ENCODE measurements around the gene ETNK2. TPM values are rescaled to one million over a fixed set of nuclear protein-coding genes. Genes with fewer than 3 reads are reported as not detected.

Gene ETNK2
- total and polyA plus RNA-seq, 3 experiments from 2014 or later: 0.91 to 6.1 (median 1.1) TPM

- ChIA-PET CTCF (no interaction called here), POLR2A (no interaction called here)
- peaks cover 9% of the 10 kb centered on the region for H3K4me1 ChIP-seq (ENCODE audit: insufficient read depth, low read length)
- peaks cover 0 to 4% of the 10 kb centered on the region in 2 donors for H3K27me3 Mint-ChIP-seq
- no peak overlapping the region for H3K4me3 ChIP-seq (ENCODE audit: low read length)
- H3K36me3 ChIP-seq (ENCODE audit: insufficient read depth, low read length): no peaks in the 10 kb centered on the region
- peak overlapping the region in 4 of 8 donors; percentile 4 to 52 (median 16) for H3K27ac Mint-ChIP-seq
- no peaks in the 10 kb centered on the region for H3K9me3 ChIP-seq (ENCODE audit: low read length)
- H3K4me3 Mint-ChIP-seq: peak overlapping the region in 3 of 7 donors; percentile 43 to 58 (median 50)
- no peaks in the 10 kb centered on the region for H3K9me3 Mint-ChIP-seq
- H3K4me1 Mint-ChIP-seq: peaks cover 5 to 14% (median 8%) of the 10 kb centered on the region in 3 donors
- peaks cover 1% of the 10 kb centered on the region for H3K27me3 ChIP-seq (ENCODE audit: insufficient read depth, low read length, poor library complexity, severe bottlenecking)
- DNase-seq: peak in 1 of 5 donors; percentile 18
- H3K36me3 Mint-ChIP-seq: no peaks in the 10 kb centered on the region
- H3K27ac ChIP-seq (ENCODE audit: low read depth, low read length): no peak overlapping the region
Measured at GRCh38 chr1:204149107-204149506, 2.7 kb downstream of the ETNK2 start.

DNA sequence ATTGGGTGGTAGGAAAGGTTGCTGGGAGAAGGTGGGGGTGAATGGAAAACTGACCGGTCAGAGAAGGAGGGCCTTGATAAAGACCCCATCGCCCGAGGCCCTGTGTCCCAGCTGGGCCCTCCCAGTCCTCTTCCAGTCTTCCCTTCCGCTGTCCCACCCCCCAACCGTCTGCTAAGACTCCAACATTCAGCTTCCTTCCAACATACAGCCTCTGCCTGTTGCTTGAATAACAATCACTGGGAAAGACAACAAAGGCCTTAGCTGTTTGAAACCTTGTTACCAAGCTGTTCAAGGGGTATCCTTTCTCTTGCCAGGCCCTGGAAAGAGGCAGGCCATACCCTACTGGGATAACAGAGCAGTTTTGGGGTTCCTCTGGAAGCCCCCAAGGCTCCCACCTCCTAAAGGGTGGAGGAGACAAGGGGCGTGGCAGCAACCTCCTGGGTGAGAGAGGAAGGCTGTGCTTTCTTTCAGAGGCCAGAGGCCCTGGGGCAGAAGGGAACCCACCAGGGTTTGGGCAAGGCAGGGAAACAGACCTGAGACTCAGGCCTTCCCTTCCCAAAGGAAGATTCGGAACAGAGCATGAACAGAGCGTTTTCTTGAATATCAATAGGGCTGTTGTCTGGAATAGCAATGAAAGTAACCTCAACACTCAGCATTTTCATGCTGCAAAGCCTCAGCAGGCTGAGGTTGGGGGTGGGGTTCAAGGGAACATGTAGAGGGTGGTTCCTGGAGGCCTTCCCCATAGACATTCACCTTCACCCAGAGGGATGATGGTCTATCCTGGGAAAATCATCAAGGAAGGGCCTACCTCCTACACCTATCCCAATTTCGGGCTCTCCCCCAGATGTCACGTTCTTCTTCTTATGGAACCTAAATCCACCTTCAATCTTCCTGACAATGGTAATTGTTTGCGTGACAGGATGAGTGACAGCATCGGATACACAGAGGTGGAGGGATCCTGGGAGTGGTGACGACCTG, 4.1 kb downstream of the ETNK2 start:
- no peaks in the 10 kb centered on the region for H3K9me3 Mint-ChIP-seq
- H3K27ac Mint-ChIP-seq: no peak overlapping the region
- H3K4me3 ChIP-seq (ENCODE audit: low read length): no peak overlapping the region
- H3K4me1 Mint-ChIP-seq: peaks cover 5 to 11% (median 6%) of the 10 kb centered on the region in 3 donors
- H3K4me1 ChIP-seq (ENCODE audit: insufficient read depth, low read length): peaks cover 9% of the 10 kb centered on the region
- H3K27ac ChIP-seq (ENCODE audit: low read depth, low read length): no peak overlapping the region
- H3K36me3 Mint-ChIP-seq: no peaks in the 10 kb centered on the region
- H3K27me3 ChIP-seq (ENCODE audit: insufficient read depth, low read length, poor library complexity, severe bottlenecking): no peaks in the 10 kb centered on the region
- DNase-seq: peak in 1 of 5 donors; percentile 23
- ChIA-PET CTCF (no interaction called here), POLR2A (no interaction called here)
- H3K27me3 Mint-ChIP-seq: peaks cover 0 to 4% of the 10 kb centered on the region in 2 donors
- H3K36me3 ChIP-seq (ENCODE audit: insufficient read depth, low read length): no peaks in the 10 kb centered on the region
- H3K4me3 Mint-ChIP-seq: peak overlapping the region in 1 of 7 donors; percentile 68
- H3K9me3 ChIP-seq (ENCODE audit: low read length): no peaks in the 10 kb centered on the region

- Histone ChIP-seq H3K27me3 (ENCODE audit: insufficient read depth, low read length, poor library complexity, severe bottlenecking) (no peaks in the 10 kb centered on the region), H3K9me3 (ENCODE audit: low read length) (no peaks in the 10 kb centered on the region), H3K27ac (ENCODE audit: low read depth, low read length) (no peak overlapping the region), H3K36me3 (ENCODE audit: insufficient read depth, low read length) (no peaks in the 10 kb centered on the region), H3K4me3 (ENCODE audit: low read length) (no peak overlapping the region), H3K4me1 (ENCODE audit: insufficient read depth, low read length) (peaks cover 5% of the 10 kb centered on the region)
- Mint-ChIP-seq H3K4me3 (no peak overlapping the region), H3K36me3 (no peaks in the 10 kb centered on the region), H3K4me1 (peaks cover 5 to 6% (median 5%) of the 10 kb centered on the region in 3 donors), H3K27me3 (peaks cover 4 to 5% of the 10 kb centered on the region in 2 donors), H3K9me3 (no peaks in the 10 kb centered on the region), H3K27ac (peak overlapping the region in 1 of 8 donors; percentile 20)
- POLR2A ChIA-PET: no interaction called here
- CTCF ChIA-PET: no interaction called here
- DNase-seq: peak in 1 of 5 donors; percentile 13
Measured at GRCh38 chr1:204146965-204147364, 4.9 kb downstream of the ETNK2 start.

GRCh38 chr1:204146309-204146708, 5.5 kb downstream of the ETNK2 start:
- POLR2A ChIA-PET: no interaction called here
- Mint-ChIP-seq H3K27ac (peak overlapping the region in 1 of 8 donors; percentile 52), H3K9me3 (no peaks in the 10 kb centered on the region), H3K4me1 (peaks cover 5 to 6% (median 5%) of the 10 kb centered on the region in 3 donors), H3K27me3 (peaks cover 4 to 5% of the 10 kb centered on the region in 2 donors), H3K4me3 (no peak overlapping the region), H3K36me3 (no peaks in the 10 kb centered on the region)
- Histone ChIP-seq H3K9me3 (ENCODE audit: low read length) (no peaks in the 10 kb centered on the region), H3K36me3 (ENCODE audit: insufficient read depth, low read length) (no peaks in the 10 kb centered on the region), H3K4me1 (ENCODE audit: insufficient read depth, low read length) (peaks cover 5% of the 10 kb centered on the region), H3K4me3 (ENCODE audit: low read length) (no peak overlapping the region), H3K27ac (ENCODE audit: low read depth, low read length) (no peak overlapping the region), H3K27me3 (ENCODE audit: insufficient read depth, low read length, poor library complexity, severe bottlenecking) (no peaks in the 10 kb centered on the region)
- CTCF ChIA-PET: no interaction called here
- no peak for DNase-seq

DNA sequence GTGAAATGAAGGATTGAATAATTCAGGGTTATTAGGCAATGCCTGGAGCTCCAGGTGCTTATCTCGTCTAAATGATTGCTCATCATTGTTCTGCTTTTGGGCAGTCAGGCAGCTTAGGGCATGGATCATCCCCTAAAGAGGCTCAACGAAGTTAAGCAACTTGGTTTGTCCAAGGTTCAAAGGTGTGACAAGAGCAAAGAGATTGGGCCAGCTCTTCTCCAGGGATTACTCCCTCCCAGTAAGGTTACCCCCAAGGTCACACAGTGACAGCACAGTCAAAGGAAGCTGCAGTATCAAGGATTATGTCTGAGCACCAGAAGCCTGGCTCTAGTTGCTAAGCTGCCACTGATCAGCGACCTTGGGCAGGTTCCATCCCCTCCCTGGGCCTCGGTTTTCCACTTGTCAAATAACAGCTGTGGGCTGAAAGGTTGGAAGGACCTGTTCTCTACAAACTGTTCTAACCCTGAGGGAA, 6.8 kb downstream of the ETNK2 start:
- Histone ChIP-seq H3K27me3 (ENCODE audit: insufficient read depth, low read length, poor library complexity, severe bottlenecking) (no peaks in the 10 kb centered on the region), H3K4me1 (ENCODE audit: insufficient read depth, low read length) (no peaks in the 10 kb centered on the region), H3K36me3 (ENCODE audit: insufficient read depth, low read length) (no peaks in the 10 kb centered on the region), H3K4me3 (ENCODE audit: low read length) (no peak overlapping the region), H3K9me3 (ENCODE audit: low read length) (no peaks in the 10 kb centered on the region), H3K27ac (ENCODE audit: low read depth, low read length) (no peak overlapping the region)
- POLR2A ChIA-PET: no interaction called here
- H3K4me1 Mint-ChIP-seq: peaks cover 0 to 1% (median 1%) of the 10 kb centered on the region in 3 donors
- H3K4me3 Mint-ChIP-seq: no peak overlapping the region
- H3K27me3 Mint-ChIP-seq: peaks cover 4 to 5% of the 10 kb centered on the region in 2 donors
- DNase-seq: no peak
- CTCF ChIA-PET: no interaction called here
- no peaks in the 10 kb centered on the region for H3K9me3 Mint-ChIP-seq
- no peak overlapping the region for H3K27ac Mint-ChIP-seq
- H3K36me3 Mint-ChIP-seq: peaks cover 0 to 4% (median 2%) of the 10 kb centered on the region in 3 donors

DNA sequence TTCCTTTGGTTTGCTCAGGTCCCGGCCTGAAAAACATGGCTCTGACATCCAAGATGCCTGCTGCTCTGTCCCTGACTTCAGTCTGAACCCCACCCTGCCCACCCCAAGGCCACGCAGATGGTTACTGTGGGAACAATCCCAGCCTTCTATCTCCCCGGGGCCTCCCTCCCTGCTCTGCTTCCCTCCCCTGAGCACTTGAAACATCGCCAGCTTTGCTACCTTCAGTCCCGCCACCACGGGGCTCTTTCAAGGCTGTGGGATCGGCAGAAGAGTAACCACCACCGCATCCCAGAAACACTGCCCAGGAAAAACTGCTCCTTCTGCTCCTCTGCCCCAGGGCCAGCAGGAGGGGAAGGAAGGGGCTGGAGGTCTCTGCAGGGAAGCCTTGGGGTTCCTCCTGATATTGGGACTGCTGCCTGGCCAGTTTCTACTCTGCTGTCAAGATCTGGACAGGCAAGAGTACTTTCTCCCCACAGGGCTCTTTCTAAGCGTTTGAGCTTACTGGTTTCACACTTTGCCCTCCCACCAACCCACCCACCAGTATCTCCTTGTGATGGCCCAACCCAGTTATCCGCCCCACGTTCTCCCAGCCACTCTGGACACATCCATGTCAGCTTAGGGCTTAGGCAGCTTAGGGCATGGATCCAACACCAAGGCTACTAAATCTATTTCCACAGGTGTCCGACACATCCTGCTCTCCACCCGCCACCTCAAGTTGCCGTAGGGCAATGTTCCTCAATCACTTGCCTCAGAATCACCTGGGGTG, 8.4 kb downstream of the ETNK2 start:
- CTCF ChIA-PET: interaction anchor here (1.0 kb wide), 1 partner anchor 14 kb away, joined by 3 read pairs; no protein-coding TSS in a partner anchor

DNA sequence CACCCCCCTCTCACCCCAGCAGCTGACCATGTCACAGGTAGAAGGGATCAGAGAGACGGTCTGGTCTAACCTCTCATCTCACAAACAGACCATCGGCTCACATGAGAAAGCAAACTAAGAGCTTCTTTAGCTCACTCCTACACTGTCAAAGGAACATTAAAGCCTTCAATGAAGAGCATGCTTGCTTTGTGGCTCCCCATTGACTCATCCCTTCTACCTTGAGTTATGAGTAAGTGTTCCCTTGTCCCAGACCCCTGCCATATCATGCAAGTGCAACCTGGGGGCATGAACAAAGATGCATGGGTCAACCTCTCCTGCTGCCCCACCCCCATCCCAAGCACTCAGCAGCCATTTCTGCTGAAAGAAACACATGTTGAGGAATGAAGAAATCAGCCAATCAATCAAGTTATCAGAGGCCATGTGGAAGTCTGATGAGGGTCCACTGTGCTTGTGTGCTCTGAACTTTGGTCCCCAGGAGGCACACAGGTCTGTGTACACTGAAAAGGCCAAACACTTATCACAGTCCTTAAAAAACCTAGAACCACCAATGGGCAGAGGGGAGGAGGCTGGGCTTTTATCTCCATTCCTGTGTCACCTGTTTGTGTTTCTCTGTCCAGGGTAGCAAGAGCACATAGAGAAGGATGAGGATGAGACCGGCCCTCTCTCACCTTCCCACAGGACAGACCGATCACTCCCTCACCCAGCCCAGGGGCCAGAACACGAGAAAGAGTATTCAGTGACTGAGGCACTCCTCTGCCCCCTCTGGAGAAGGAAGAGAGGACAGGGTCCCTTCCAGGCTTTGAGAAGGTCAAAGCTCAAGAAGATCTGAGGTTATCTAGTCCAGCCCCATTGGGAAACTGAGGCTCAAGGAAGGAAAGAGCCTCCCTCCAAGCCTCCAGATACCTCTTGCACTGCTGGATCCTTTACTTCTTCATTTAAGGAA, 9.5 kb downstream of the ETNK2 start:
- peaks cover 3 to 8% (median 4%) of the 10 kb centered on the region in 3 donors for H3K36me3 Mint-ChIP-seq
- POLR2A ChIA-PET: no interaction called here
- no peaks in the 10 kb centered on the region for H3K9me3 Mint-ChIP-seq
- H3K4me1 Mint-ChIP-seq: no peaks in the 10 kb centered on the region
- no peak overlapping the region for H3K4me3 Mint-ChIP-seq
- CTCF ChIA-PET: interaction anchor here (0.8 to 1.0 kb wide), 3 partner anchors 13 to 281 kb away, joined by 3 read pairs; no protein-coding TSS in a partner anchor
- peaks cover 4 to 8% of the 10 kb centered on the region in 2 donors for H3K27me3 Mint-ChIP-seq
- Histone ChIP-seq H3K27ac (ENCODE audit: low read depth, low read length) (no peak overlapping the region), H3K4me1 (ENCODE audit: insufficient read depth, low read length) (no peaks in the 10 kb centered on the region), H3K36me3 (ENCODE audit: insufficient read depth, low read length) (no peaks in the 10 kb centered on the region), H3K9me3 (ENCODE audit: low read length) (no peaks in the 10 kb centered on the region), H3K4me3 (ENCODE audit: low read length) (no peak overlapping the region), H3K27me3 (ENCODE audit: insufficient read depth, low read length, poor library complexity, severe bottlenecking) (no peaks in the 10 kb centered on the region)
- DNase-seq: no peak
- H3K27ac Mint-ChIP-seq: peak overlapping the region in 1 of 8 donors; percentile 72

More for the DNA sequence above, 8.4 kb downstream of the ETNK2 start:
- Mint-ChIP-seq H3K36me3 (peaks cover 3 to 8% (median 4%) of the 10 kb centered on the region in 3 donors), H3K4me1 (no peaks in the 10 kb centered on the region), H3K27me3 (peaks cover 4 to 6% of the 10 kb centered on the region in 2 donors), H3K4me3 (no peak overlapping the region), H3K9me3 (no peaks in the 10 kb centered on the region), H3K27ac (no peak overlapping the region)
- H3K4me3 ChIP-seq (ENCODE audit: low read length): no peak overlapping the region
- no peak for DNase-seq
- no peak overlapping the region for H3K27ac ChIP-seq (ENCODE audit: low read depth, low read length)
- POLR2A ChIA-PET: no interaction called here
- H3K9me3 ChIP-seq (ENCODE audit: low read length): no peaks in the 10 kb centered on the region
- no peaks in the 10 kb centered on the region for H3K36me3 ChIP-seq (ENCODE audit: insufficient read depth, low read length)
- no peaks in the 10 kb centered on the region for H3K27me3 ChIP-seq (ENCODE audit: insufficient read depth, low read length, poor library complexity, severe bottlenecking)
- H3K4me1 ChIP-seq (ENCODE audit: insufficient read depth, low read length): no peaks in the 10 kb centered on the region
